ENCODE data around the gene MYO1E.
"Not testable (repeated sequence)": the region's sequence is repeated elsewhere in the genome, so short reads cannot be mapped to it uniquely, and the experiment has no call there.

Gene MYO1E

DNA sequence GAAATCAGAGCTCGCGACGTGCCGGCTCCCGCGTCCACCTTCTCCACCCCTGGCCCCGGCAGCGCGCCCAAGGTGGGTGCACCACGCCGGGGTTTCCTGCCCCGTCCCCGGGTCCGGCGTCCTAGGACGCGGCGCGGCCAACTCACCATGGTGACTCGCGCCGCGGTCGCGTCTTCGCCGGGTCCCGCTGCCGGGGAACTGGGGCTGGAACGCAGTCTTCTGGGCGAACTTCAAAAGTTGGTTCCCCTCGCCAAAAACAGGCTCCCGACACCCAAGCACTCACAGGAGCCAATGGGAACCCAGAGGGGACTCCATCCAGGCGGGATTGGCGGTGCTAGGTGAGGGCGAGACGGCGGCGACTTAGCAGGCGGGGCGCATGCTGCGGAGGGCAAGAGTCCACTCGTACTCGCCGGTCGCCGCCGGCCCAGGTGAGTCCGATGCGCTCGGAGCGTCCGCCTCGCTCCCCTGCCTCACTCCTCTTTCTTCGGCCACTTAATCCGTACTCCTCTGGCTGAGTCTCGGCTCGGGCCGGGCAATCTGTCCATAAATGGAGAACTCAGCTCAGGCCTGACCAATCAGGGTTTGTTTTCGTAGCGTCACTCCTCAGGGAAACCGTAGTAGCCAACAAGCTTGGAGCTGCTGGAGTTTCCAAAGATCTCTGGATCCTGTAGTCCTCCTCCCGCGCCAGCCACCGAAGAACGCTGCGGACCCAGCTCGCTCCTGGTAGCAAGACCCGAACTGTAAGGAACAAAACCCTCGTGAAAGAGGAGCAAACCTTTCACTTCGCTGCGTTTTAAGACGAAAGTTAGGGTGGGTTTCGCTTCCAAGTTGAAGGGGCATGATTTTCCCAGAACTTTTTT is at the start of gene MYO1E:
Gene MYO1E (minus strand): TSS at position 520 of the 860 bp plus-strand sequence. CDS start 371 bp downstream, at position 149.
- DNase-seq (ENCODE audit: low read depth in 2 of 2, low spot score in 1 of 2) = no peak

DNA sequence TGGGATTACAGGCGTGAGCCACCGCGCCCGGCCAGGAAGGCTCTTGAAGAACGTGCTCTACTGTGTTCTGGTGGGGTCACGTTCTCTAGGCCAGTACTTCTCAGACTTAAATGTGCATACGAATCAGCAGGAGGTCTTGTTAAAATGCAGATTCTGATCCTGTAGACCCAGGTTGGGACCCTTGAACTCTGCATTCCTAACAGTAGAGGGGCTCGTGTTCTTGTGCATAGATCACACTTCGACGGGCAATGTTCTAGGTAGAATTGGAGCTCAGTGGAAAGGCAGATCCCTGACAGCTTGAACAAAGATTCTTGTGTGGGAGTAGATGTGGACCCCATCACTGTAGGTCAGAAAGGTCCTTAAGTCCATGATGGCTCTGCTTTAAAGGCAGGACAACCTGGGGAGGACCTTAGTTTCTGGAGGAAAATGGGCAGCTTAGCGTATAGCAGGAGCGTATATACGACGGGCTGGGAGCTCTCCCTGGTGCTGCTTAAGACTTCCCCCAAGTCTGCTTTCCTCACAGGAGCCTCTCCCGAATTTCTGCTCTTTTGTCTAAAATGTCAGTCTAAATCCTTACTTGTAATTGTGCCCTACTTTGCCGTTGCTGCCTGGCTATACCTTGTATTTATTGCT is 48.4 kb upstream of the MYO1E start:
- DNase-seq (ENCODE audit: low read depth in 2 of 2, low spot score in 1 of 2) = no peak

DNA sequence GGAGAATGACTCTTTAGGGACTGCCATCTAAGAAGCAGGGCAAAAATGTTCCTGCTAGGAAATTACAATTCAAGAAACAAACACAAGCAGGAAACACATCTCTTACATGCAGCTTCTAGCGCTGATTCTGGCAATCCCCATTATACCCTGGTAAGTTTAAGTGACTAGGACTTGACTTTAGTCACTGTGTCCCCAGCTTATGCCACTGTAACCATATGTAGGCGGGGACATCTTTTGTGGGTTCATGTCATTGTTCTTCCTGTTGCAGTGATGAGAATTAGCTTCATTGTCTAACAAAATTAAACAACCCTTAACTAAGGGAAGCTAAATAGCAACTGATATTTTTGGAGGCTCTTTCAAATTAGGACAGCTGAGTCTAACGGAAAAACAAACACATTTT is 47.4 kb upstream of the MYO1E start:
- DNase-seq (ENCODE audit: low read depth in 2 of 2, low spot score in 1 of 2) = no peak

DNA sequence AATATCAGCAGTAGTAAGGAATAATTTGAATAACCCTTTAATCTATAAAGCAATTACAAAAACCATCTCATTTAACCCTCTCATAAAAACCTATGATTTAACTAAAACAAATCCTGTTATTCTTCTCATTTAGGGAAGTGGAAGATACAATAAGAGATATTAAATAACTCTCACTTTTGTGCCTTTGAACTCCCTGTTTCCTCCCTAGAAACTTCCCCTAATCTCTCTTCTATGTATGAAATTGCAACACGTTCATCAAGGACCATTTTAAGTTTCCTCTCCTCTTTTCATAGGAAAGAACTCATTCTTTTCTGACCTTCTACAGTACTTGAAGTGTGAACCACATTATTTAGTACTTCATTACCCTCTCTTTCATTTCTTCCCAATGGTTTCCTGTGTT is 46.5 kb upstream of the MYO1E start:
- DNase-seq (ENCODE audit: low read depth in 2 of 2, low spot score in 1 of 2) = no peak

DNA sequence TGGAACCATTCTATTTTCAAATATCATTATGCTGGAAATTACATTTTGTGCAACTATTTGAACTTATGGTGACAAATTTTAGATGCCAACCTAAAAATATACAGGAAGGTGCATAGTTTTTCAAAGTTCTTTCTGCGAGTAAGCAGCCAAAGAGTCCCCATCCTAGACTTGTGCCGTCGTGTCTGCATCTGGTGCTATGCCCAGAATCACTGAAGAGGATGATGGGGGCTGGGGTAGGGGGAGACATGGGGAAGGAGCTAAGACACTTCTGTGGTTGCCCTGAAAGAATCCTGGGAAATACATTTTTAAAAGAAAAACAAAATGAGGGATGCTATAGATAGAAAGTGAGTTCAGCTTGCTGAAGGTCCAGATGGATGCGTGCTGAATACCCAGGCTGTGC is 44.1 kb upstream of the MYO1E start:
- DNase-seq (ENCODE audit: low read depth in 2 of 2, low spot score in 1 of 2) = no peak

DNA sequence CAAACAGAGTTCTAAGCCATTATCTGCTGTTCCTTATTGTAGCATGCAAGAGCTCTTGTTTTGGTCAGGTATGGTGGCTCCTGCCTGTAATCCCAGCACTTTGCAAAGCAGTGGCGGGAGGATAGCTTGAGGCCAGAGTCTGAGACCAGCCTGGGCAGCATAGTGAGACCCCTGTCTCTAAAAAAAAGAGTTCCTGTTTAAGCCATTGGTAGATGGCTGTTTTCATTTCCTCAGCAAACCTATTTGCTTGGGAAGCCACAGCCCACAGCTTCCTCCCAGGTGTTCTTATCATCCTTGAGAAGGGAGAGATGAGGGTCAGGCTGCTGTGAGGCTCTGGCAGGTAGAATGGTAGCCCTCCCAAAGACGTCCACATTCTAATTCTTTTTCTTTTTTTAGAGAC is 40.9 kb upstream of the MYO1E start:
- no peak for DNase-seq (ENCODE audit: low read depth in 2 of 2, low spot score in 1 of 2)

DNA sequence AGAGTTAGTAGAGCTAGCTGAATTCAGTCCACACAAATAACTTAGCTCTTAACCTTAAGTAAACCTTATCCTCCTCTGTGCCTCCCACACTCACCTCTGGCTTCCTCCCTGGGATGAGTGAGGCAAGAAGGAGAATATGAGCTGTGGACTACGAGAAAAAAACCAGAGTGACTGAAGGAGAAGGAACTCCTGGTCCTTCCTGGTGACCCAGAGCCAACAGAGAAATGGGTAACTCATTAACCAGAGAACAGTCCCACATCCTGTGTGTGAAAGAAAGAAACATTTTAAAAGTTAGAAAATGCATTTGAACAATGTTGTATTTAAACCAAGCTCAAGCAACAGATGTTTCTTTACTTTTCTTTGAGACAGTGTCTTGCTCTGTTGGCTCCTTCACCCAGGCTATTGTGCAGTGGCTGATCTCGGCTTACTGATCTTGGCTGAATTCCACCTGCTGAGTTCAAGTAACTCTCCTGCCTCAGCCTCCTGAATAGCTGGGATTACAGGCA is 37.8 kb upstream of the MYO1E start:
- no peak for DNase-seq (ENCODE audit: low read depth in 2 of 2, low spot score in 1 of 2)

DNA sequence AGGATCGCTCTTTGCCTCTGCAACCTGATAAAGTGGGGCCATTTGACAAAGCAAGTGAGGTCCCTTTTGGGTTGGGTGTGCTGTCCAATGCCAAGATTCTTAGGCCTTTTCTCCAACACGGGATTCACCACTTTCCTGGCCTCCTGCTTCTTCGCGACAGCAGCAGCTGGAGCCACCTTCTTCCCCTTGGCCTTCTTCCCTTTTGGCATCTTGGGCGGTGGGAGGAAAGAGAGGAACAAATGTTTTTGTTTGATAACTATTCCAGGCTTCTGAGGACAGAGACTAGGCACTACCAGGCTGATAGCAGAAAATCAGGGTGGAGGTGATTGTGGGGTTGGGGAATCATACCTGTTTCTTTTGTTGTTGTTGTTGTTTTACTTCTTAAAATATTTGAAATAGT is 35.3 kb upstream of the MYO1E start:
- no peak for DNase-seq (ENCODE audit: low read depth in 2 of 2, low spot score in 1 of 2)

DNA sequence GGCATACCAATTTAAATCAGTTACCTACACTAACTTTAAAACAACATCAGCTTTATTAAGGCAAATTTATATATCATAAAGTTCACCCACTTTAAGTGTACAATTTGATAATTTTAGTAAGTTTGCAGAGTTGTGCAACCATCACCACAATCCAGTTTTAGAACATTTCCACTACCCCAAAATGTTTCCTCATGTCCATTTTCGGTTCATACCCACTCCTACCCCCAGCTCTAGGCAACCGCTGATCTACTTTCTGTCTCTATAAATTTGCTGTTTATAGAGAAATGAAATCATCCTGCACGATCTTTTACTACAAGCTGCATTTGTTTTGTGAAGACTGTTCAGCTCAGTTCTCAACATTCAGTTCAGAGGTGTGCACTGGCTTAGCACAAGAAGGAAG is 33.8 kb upstream of the MYO1E start:
- no peak for DNase-seq (ENCODE audit: low read depth in 2 of 2, low spot score in 1 of 2)

DNA sequence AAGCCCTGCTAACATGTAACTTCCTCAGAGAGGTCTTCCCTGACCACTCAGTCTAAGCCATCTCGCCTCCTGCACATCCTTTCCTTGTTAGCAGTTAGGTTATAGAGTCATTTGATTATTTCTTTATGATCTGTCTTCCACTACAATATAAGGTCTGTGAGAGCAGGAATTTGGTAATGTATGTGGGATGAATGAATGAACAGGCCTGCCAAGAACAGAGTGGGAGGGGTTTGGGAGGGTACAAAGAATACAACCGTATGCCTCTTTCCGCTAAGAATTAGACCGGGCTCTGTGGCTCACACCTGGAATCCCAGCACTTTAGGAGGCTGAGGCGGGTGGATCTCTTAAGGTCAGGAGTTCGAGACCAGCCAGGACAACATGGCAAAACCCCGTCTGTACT is 32.4 kb upstream of the MYO1E start:
- no peak for DNase-seq (ENCODE audit: low read depth in 2 of 2, low spot score in 1 of 2)

DNA sequence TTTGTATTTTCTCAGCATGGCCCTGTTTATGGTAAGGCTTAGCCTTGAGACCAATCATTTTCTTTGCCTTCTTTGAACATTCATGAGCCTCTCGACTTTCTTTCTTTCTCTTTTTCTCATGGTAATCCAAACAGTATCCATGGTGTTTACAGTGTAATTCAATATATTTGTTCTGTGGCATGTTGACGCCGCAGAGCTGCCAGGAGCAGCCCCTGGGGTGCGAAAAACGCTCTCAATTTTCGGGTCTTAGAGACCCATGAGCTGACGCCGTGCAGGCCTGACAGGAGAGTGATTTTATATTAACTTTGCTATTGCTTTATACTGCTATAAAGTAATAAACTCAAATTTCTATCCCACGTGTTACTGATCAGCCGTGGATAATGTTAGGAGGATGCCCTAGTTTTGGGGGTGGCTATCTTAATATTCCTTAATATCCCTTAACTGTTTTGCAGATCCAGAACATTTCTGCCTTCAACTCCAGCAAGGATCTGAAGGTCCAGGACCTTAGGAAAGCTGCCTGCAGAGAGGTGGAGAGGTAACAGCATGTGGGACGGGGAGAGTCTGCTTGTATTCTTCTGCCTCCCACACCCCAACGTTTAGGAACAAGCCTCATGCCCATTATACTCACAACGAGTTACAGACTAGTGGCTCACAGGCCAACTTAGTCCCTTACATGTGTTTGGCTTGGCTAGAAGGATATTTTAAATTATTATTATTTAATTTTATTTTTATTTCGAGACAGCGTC is 29.3 kb upstream of the MYO1E start:
- no peak for DNase-seq (ENCODE audit: low read depth in 2 of 2, low spot score in 1 of 2)

DNA sequence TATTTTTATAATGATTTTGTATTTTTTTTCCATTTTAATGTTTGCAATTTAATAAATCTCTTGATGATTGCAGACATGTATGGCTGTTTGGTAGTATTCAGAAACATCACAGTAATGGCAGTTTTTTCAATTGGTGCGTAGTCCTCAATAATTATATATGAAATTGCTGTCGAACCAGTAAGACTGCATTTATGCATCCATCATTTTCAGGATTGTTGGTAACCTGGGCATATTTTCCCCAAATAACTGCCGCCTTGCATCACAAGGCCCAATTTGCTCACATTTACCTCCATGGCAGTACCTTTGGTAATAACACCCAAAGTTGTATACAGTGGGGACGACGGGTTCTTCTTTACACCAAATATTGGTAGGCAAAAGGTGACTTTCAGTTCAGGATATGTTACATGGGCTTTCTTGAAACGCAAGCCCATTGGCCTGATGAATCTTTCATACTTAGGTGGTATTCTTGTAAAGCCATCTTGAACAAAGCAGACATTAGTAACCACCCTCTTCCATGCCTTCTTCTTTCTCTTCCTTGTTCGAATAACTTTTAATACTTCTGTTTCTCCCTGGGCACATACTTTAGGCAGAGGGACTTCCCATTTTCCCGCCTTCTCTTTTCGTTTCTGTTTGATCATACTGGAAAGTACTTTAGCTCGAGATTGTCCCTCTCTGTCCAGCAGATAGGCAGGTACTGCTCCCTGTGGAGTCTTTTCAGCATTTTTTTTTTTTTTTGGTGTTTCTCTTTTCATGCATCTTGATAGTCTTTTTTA is 28.6 kb upstream of the MYO1E start:
- DNase-seq (ENCODE audit: low read depth in 2 of 2, low spot score in 1 of 2) = not testable (repeated sequence)

DNA sequence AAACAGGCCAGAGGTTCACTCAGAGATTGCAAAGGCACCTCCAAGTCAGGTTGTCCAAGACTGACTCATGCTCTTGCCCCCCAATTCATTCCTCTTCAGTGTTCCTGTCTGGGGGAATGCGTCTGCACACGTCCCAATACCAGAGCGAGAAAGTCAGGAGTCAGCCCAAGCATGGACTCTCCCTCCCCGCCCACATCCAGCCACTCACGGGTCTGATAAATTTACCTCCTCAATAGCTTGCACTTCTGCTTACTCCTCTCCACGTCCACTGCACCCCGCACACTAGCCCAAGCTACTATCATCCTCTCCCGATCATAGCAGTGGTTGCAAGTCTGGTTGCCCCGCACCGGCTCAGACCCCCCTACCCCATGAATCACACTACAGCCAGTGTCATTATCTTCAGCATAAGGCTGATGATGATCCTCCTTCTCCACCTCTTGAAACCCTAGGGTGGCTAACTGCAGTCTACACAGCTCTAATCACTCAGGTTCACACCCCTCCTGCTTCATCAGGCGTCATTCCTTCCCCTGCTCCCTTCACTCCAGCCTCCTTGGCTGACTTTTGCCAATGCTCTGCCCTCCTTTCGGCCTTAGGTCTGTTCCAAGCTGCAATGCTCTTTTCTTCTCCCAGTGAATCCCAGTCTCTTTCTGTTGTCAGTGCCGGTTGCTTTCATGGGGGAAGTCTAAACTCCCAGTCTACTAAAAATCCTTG is 27.6 kb upstream of the MYO1E start:
- no peak for DNase-seq (ENCODE audit: low read depth in 2 of 2, low spot score in 1 of 2)

DNA sequence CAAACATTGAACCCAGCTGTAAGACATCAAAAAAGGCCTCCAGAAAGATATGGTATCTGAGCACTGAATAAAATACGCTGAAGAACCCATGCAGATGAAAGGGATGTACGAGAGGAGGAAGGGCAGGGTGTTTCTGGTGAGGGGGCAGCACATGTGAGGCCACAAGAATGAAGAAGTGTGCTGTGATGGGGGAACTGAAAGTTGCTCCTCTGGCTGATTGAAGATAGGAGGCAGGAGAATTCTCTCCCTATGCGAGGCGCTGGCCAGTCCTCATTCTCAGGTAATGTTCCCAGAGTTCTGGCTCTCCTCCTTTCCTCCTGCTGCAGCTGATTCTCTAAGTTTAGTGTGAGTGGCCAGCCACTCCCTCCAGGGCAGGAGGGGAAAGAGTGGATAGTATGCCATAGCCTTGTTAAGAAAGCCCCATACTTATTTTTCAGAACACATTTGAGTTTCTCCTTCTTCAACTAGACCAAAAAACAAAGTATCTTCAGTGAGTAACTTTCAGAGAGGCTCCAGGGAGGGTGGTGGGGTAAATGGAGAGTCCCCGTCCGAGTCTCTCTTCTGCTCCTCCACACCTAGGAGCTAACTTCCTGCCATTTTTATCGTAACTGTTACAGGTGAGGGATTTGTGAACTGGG is 26.9 kb upstream of the MYO1E start:
- no peak for DNase-seq (ENCODE audit: low read depth in 2 of 2, low spot score in 1 of 2)

DNA sequence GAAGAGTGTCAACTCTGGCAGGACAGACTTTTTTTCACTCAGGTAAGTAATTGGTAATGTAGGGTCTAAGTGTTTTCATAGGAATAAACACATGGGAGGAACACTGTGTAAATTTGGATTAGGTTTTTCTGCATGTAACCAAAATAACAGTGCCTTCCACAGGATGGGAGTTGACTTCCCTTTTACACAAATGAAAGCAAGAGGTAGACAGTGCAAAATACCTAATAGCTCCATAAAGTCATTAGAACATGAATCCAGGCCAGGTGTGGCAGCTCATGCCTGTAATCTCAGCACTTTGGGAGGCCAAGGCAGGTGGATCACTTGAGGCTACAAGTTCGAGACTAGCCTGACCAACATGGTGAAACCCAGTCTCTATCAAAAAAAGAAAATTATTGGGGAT is 25.5 kb upstream of the MYO1E start:
- no peak for DNase-seq (ENCODE audit: low read depth in 2 of 2, low spot score in 1 of 2)

DNA sequence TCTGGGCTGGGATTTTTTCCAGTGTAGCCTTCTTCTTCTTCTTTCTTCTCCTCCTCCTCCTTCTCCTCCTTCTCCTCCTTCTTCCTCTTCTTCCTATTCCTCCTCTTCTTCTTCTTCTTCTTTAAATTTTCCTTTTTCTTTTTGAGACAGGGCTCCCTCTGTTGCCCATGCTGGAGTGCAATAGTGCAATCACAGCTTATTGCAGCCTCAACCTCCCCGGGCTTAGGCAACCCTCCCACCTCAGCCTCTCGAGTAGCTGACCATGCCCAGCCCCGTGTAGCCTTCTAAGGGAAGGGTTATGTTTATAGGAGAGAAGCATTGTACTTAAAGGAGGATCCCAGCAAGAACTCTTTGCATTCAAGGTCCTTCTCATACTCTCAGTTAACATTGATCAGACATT is 24.0 kb upstream of the MYO1E start:
- DNase-seq (ENCODE audit: low read depth in 2 of 2, low spot score in 1 of 2) = no peak

DNA sequence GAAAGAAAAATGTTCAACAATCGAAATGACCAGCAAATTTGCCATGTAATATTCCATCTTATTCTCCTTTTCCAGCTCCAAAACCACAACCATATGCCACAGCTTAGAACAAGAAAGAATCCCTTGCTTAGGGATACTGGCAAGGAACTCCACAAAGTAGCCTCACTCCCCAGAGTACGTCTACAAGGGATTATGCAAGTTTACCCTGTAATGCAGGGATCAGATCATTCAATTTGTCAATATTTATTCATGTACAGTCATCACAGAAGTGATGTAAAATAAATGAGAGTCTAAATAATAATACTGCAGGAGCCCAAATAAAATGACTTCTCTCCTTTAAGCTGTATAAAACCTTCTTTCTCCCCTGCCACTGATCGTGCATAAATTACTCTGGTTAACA is 23.5 kb upstream of the MYO1E start:
- no peak for DNase-seq (ENCODE audit: low read depth in 2 of 2, low spot score in 1 of 2)

DNA sequence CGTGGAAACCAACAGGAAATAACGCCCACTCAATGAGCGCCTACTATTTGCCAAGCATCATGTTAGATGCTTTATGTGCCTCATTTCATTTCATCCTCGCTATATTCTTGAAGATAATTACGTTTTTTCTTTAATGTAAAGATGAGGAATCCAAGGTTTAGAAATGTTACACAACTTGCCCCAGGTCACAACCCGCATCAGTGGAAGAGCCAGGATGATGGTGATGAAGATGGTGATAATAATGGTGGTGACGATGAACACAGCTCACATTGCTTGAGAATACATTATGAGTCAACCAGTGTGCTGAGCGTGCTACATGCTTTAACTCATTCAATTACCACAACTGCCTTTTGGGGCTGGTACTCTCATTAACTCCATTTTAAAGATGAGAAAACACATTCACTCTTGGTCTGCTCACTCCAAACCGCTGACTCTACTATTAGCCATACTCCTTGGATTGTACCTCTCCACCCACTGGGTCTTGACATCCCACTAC is 21.5 kb upstream of the MYO1E start:
- no peak for DNase-seq (ENCODE audit: low read depth in 2 of 2, low spot score in 1 of 2)

DNA sequence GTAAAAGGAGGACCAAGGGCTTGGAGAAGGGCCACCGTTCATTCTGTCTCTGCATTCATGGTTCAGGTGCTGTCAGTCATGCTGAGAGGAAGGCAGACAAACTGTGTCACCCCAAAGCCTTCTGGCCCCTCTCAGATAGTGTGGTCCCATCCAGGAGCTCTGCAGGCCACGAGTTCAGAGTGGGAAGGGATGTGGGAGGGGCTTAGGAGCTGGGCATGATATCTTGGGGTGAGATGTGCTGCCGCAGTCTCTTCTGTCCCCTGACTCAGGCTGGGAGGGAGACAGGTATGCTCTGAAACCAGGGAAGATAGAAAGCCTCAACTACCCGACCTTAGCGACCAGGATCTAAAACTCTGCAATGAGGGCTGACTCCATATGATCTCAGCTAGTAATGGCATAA is 19.6 kb upstream of the MYO1E start:
- DNase-seq (ENCODE audit: low read depth in 2 of 2, low spot score in 1 of 2) = no peak

DNA sequence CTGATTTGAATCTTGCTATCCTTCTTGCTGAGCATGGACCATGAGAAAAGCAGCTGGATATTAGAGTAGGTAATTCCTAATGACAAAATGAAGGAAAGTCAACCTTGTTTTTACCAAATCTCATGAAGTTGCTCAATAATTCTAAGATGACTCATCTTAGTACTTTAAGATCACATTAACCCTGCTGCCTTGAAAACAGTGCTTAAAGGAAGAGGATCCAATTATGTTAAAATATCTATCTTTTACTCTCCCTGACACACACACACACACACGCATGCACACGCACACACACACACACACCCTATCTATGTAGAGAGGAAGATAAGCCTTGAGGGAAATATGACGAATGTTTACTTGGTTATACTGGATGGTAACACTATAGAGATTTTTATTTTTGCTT is 16.0 kb upstream of the MYO1E start:
- DNase-seq (ENCODE audit: low read depth in 2 of 2, low spot score in 1 of 2) = no peak
